ENCODE data around the gene PCBP2. TPM values are rescaled to one million over a fixed set of nuclear protein-coding genes. Genes with fewer than 3 reads are reported as not detected.

Gene PCBP2
- total and polyA plus RNA-seq, 10 of the 15 experiments (the other 5 are each of a cell fraction or from before 2014, with no cell fraction given) = 109 to 803 (median 327) TPM

DNA sequence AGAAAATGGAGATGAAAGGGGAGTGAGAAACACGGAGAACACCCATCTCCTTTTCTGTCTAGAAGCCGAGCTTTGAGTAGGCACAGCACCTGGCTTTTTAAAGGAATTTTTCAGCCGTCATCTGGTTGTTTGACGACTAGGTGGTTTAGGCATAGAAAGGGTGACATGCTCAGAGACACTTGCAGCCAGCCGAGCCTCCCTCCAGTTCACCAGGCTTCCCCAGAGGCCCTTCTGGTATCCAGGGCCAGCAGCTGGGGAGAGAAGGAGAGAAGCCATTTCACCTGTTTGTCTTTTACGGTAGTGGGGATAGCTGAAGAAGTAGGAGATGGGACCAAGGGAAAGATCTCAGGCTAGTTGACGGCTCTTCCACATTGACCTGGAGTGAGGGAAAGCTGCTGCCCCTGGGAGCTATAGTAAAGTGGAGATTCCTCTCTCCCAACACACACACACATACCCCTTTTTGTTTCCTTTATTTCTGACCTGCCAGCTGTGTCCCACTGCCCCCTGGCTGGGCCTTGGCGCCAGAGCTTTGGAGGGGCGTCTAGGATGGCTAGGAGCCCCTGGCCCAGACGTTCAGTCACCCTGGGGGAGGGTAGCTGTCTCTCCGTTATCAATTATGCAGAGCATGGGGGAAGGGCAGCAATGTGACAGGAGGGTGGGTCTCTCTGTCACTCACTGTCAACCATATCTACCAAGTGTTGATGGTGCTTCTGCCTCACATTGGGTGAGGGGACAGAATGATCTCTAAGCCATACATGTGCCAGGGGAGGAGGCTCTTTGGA is 41.9 kb downstream of the PCBP2 start (continued):
- TF ChIP-seq, protein P1, sequence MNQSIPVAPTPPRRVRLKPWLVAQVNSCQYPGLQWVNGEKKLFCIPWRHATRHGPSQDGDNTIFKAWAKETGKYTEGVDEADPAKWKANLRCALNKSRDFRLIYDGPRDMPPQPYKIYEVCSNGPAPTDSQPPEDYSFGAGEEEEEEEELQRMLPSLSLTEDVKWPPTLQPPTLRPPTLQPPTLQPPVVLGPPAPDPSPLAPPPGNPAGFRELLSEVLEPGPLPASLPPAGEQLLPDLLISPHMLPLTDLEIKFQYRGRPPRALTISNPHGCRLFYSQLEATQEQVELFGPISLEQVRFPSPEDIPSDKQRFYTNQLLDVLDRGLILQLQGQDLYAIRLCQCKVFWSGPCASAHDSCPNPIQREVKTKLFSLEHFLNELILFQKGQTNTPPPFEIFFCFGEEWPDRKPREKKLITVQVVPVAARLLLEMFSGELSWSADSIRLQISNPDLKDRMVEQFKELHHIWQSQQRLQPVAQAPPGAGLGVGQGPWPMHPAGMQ (IDR thresholded peaks at IDR 0.05; ENCODE audit: borderline replicate concordance) = no peak

DNA sequence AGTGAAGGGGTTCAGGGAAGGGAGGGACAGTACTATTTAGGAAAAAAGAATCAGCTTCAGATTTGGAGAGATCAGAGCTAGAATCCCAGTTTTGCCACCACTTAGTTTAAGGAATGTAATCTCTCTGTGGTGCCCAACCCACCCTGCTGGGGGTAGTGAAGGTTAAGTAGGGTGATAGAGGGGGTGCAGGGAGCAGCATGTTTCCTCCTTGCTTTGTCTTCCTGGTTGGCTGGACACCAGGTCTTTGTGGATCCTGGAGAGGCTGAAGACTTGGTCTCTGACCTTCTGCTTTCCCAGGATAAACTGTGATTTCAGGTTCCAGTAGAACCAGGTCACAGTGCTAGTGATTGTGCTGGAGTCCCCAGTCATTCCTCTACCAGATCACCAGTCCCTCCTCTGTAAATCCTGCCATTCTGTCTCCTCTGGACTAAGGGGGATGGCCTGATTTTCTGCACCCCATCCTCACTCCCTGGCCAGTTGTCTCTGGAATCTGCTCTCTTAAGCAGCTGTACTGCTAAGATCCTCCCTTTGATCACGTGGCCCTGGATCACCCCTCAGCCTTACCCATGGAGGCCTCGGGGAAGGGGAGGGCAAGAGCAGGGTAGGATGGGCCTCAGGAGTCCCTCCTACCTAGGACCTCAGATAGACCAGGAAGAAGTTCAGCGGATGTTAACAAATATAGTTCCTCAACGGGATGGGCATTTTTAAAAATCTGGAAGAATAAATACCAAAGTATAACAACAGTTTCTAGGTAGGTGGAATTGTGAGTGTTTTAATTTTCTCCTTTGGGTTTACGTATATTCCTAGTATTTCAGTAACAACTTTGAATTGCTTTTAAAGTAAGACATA is 44.2 kb downstream of the PCBP2 start:
- Histone ChIP-seq H3K4me1 (ENCODE audit: control insufficient read depth, insufficient read depth, low read length) (peaks cover 17% of the 10 kb centered on the region), H4K20me1 (ENCODE audit: control insufficient read depth, insufficient read depth) (no peaks in the 10 kb centered on the region), H3K27ac (ENCODE audit: control insufficient read depth, insufficient read depth) (no peak overlapping the region), H3K36me3 (ENCODE audit: control insufficient read depth in 2 of 2, insufficient read depth in 2 of 2, low read length in 1 of 2) (no peaks in the 10 kb centered on the region), H3K9ac (ENCODE audit: control insufficient read depth, insufficient read depth, low read length) (no peak overlapping the region), H3K79me2 (ENCODE audit: control insufficient read depth, insufficient read depth, low read length) (peaks cover 2% of the 10 kb centered on the region; the same call in 1 of the 2 replicates), H2AFZ (ENCODE audit: control insufficient read depth, low read depth, low read length) (no peak overlapping the region), H3K4me3 (no peak overlapping the region), H3K27me3 (replicated peaks in 1 of 2; ENCODE audit: control insufficient read depth in 2 of 2, insufficient read depth in 2 of 2, low read length in 1 of 2) (no peaks in the 10 kb centered on the region), H3K9me3 (replicated peaks; ENCODE audit: control insufficient read depth, insufficient read depth, low read length) (no peaks in the 10 kb centered on the region), H3K4me2 (ENCODE audit: control insufficient read depth, insufficient read depth) (peak overlapping the region; percentile 26; the same call in 1 of the 2 replicates)
- ATAC-seq = 0 out of 3 replicates have a peak, but pooled peaks have one; percentile 10
- RAD21 ChIA-PET (ENCODE audit: unreplicated experiment) = interaction anchor here (1.0 kb wide), 1 partner anchor 175 kb away, joined by 3 read pairs; the partner anchor contains the start of gene AAAS
- SMC1A ChIA-PET (ENCODE audit: uncharacterized antibody, unreplicated experiment) = interaction anchor here (1.3 to 3.1 kb wide), 3 partner anchors 13 to 143 kb away, joined by 3 to 9 read pairs (median 3); no protein-coding TSS in a partner anchor
- intact Hi-C loops (cut with micrococcal nuclease; ENCODE audit: unreplicated experiment) (no loop called here), in situ Hi-C loops (cut with MboI) (no loop called here)
- POLR2A ChIA-PET = interaction anchor here (0.6 to 1.4 kb wide), 3 partner anchors 13 to 316 kb away, joined by 3 to 4 read pairs (median 3); partner anchors contain the start of genes CSAD and ZNF740
- peak; percentile 28 for DNase-seq (ENCODE audit: low read depth, low spot score)
- 52% methylated on average over 5 of the region's 5 CpGs for WGBS (ENCODE audit: insufficient coverage, insufficient replicate concordance, low lambda C conversion rate, missing lambda C conversion rate)
- no TSS peak for BruUV-seq (replicated peaks)
- no peak for FAIRE-seq
- CTCF ChIA-PET = interaction anchor here (1.0 to 1.4 kb wide), 4 partner anchors 19 to 250 kb away, joined by 3 to 4 read pairs (median 3); no protein-coding TSS in a partner anchor
- TF ChIP-seq, protein P2, sequence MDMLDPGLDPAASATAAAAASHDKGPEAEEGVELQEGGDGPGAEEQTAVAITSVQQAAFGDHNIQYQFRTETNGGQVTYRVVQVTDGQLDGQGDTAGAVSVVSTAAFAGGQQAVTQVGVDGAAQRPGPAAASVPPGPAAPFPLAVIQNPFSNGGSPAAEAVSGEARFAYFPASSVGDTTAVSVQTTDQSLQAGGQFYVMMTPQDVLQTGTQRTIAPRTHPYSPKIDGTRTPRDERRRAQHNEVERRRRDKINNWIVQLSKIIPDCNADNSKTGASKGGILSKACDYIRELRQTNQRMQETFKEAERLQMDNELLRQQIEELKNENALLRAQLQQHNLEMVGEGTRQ (IDR thresholded peaks at IDR 0.05; ENCODE audit: borderline replicate concordance, low read depth, low read length) = peak; percentile 56; the same call in 1 of the 2 replicates
- TF ChIP-seq ZNF207 (IDR thresholded peaks at IDR 0.05; ENCODE audit: borderline replicate concordance) (no peak), MYC (IDR thresholded peaks at IDR 0.05; ENCODE audit: insufficient read depth, insufficient read length, insufficient replicate concordance, low read length, severe bottlenecking) (no peak), ZZZ3 (IDR thresholded peaks at IDR 0.05; ENCODE audit: control insufficient read depth, insufficient read length, low read depth) (no peak), CBFB (IDR thresholded peaks at IDR 0.05; ENCODE audit: low read depth) (no peak), RAD51 (IDR thresholded peaks at IDR 0.05) (peak; percentile 94), SMARCA5 (IDR thresholded peaks at IDR 0.05) (no peak), BHLHE40 (IDR thresholded peaks at IDR 0.05; ENCODE audit: borderline replicate concordance in 1 of 2, low read depth in 2 of 2, low read length in 1 of 2) (peak in 1 of 2 experiments; percentile 37; a peak in 1 of 4 replicates), EGR1 (IDR thresholded peaks at IDR 0.05; ENCODE audit: borderline replicate concordance in 1 of 2, low read depth in 2 of 2, low read length in 2 of 2) (no peak)
- TF ChIP-seq, protein P3, sequence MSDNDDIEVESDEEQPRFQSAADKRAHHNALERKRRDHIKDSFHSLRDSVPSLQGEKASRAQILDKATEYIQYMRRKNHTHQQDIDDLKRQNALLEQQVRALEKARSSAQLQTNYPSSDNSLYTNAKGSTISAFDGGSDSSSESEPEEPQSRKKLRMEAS (IDR thresholded peaks at IDR 0.05; ENCODE audit: low read depth, low read length) = peak; percentile 31; the same call in 1 of the 2 replicates
- TF ChIP-seq, protein P4, sequence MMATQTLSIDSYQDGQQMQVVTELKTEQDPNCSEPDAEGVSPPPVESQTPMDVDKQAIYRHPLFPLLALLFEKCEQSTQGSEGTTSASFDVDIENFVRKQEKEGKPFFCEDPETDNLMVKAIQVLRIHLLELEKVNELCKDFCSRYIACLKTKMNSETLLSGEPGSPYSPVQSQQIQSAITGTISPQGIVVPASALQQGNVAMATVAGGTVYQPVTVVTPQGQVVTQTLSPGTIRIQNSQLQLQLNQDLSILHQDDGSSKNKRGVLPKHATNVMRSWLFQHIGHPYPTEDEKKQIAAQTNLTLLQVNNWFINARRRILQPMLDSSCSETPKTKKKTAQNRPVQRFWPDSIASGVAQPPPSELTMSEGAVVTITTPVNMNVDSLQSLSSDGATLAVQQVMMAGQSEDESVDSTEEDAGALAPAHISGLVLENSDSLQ (IDR thresholded peaks at IDR 0.05) = no peak
- TF ChIP-seq, protein P5, sequence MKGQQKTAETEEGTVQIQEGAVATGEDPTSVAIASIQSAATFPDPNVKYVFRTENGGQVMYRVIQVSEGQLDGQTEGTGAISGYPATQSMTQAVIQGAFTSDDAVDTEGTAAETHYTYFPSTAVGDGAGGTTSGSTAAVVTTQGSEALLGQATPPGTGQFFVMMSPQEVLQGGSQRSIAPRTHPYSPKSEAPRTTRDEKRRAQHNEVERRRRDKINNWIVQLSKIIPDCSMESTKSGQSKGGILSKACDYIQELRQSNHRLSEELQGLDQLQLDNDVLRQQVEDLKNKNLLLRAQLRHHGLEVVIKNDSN (IDR thresholded peaks at IDR 0.05; ENCODE audit: borderline replicate concordance, extremely low read length, insufficient read depth, low read depth, low read length) = peak; percentile 37

Data from GM12878 (cell line).